ENCODE measurements around the gene CDX1. TPM values are rescaled to one million over a fixed set of nuclear protein-coding genes. Genes with fewer than 3 reads are reported as not detected.

Gene CDX1
- total RNA-seq, 1 experiment from 2014 or later: 0.22 TPM

GRCh38 chr5:150136305-150137167 is 30.0 kb upstream of the CDX1 start:
- Histone ChIP-seq H4K20me1 (ENCODE audit: control insufficient read depth, insufficient read depth, insufficient read length) (peaks cover 2% of the 10 kb centered on the region), H2AFZ (ENCODE audit: low read length) (no peak overlapping the region), H3K79me2 (ENCODE audit: insufficient read depth, low read length) (no peaks in the 10 kb centered on the region), H4K8ac (replicated peaks; ENCODE audit: insufficient read length, low read depth, low read length) (no peak overlapping the region), H2BK15ac (ENCODE audit: low read depth, low read length) (no peak overlapping the region), H3K4me1 (ENCODE audit: insufficient read depth, low read length) (peaks cover 17% of the 10 kb centered on the region; the same call in 1 of the 2 replicates), H3K27me3 (ENCODE audit: insufficient read depth, low read length) (no peaks in the 10 kb centered on the region), H3K23ac (ENCODE audit: insufficient read length, low read depth, low read length) (no peak overlapping the region), H3K23me2 (ENCODE audit: insufficient read length, low read depth, low read length, poor library complexity, severe bottlenecking) (no peaks in the 10 kb centered on the region), H4K91ac (ENCODE audit: insufficient read length, low read depth, low read length) (no peak overlapping the region), H3K79me1 (ENCODE audit: insufficient read depth, low read depth, low read length, poor library complexity, severe bottlenecking) (no peaks in the 10 kb centered on the region), H3K18ac (ENCODE audit: insufficient read length, low read depth, low read length) (no peak overlapping the region), H4K5ac (ENCODE audit: insufficient read length, low read depth, low read length) (no peak overlapping the region), H2BK120ac (ENCODE audit: low read depth, low read length, poor library complexity, severe bottlenecking) (no peak overlapping the region), H3T11ph (ENCODE audit: low read length) (no peak overlapping the region), H3K9me3 (ENCODE audit: control insufficient read depth, low read depth, low read length) (no peaks in the 10 kb centered on the region), H2BK12ac (ENCODE audit: insufficient read length, low read depth, low read length) (no peak overlapping the region), H2BK5ac (ENCODE audit: insufficient read length, low read length) (no peak overlapping the region), H3K4ac (ENCODE audit: low read depth, low read length) (no peak overlapping the region), H3K14ac (ENCODE audit: insufficient read depth, low read length) (peak overlapping the region; percentile 10; the same call in 1 of the 2 replicates), H2BK20ac (ENCODE audit: low read depth, low read length, poor library complexity, severe bottlenecking) (no peak overlapping the region), H2AK5ac (ENCODE audit: insufficient read length, low read length) (no peak overlapping the region), H3K27ac (ENCODE audit: insufficient read length, low read depth, low read length) (no peak overlapping the region), H3K9ac (ENCODE audit: extremely low read depth, insufficient read length, low read length) (no peak overlapping the region), H3K56ac (ENCODE audit: insufficient read length, low read depth, low read length) (no peak overlapping the region), H3K4me2 (ENCODE audit: insufficient read depth, insufficient read length, low read length) (no peak overlapping the region)
- Mint-ChIP-seq H3K36me3 (ENCODE audit: insufficient read depth in 1 of 3, low read depth in 3 of 3) (no peaks in the 10 kb centered on the region), H3K4me3 (no peak overlapping the region), H3K27me3 (ENCODE audit: low read depth) (peaks cover 58% of the 10 kb centered on the region), H3K4me1 (peaks cover 37 to 50% of the 10 kb centered on the region in 2 experiments), H3K27ac (peak overlapping the region in 1 of 3 experiments; percentile 92; a peak in 1 of 7 replicates), H3K9me3 (no peaks in the 10 kb centered on the region)
- WGBS (ENCODE audit: extremely low coverage, insufficient read length, low lambda C conversion rate): no CpG with 5 or more reads among the region's 16 CpGs
- TF ChIP-seq CTCF (conservative IDR thresholded peaks at IDR 0.05): no peak
- no peak for DNase-seq

Measured in H9 (cell line).